ENCODE results near the gene GLRX. TPM values are rescaled to one million over a fixed set of nuclear protein-coding genes. Genes with fewer than 3 reads are reported as not detected.

The GLRX gene
- polyA plus RNA-seq, 1 donor = 111 TPM

- Histone ChIP-seq H3K4me1 (ENCODE audit: control insufficient read depth, insufficient read depth, low read length) (peaks cover 36% of the 10 kb centered on the region), H3K9me3 (ENCODE audit: control insufficient read depth, low read depth, low read length) (no peaks in the 10 kb centered on the region), H3K36me3 (ENCODE audit: control insufficient read depth, insufficient read depth, low read length) (no peaks in the 10 kb centered on the region), H3K4me3 (ENCODE audit: low read length) (no peak overlapping the region), H3K27me3 (ENCODE audit: control insufficient read depth, insufficient read depth, low read length) (no peaks in the 10 kb centered on the region), H3K27ac (ENCODE audit: low read length) (no peak overlapping the region)
- WGBS (ENCODE audit: insufficient coverage, low lambda C conversion rate) = no CpG with 5 or more reads among the region's 4 CpGs
- DNase-seq = peak in 1 of 2 donors; percentile 65
Measured at GRCh38 chr5:95799191-95799835, 23.2 kb downstream of the GLRX start.

- Histone ChIP-seq H3K4me1 (ENCODE audit: control insufficient read depth, insufficient read depth, low read length) (peaks cover 32% of the 10 kb centered on the region), H3K9me3 (ENCODE audit: control insufficient read depth, low read depth, low read length) (no peaks in the 10 kb centered on the region), H3K36me3 (ENCODE audit: control insufficient read depth, insufficient read depth, low read length) (peaks cover 5% of the 10 kb centered on the region), H3K27ac (ENCODE audit: low read length) (no peak overlapping the region), H3K27me3 (ENCODE audit: control insufficient read depth, insufficient read depth, low read length) (no peaks in the 10 kb centered on the region), H3K4me3 (ENCODE audit: low read length) (no peak overlapping the region)
- no peak for DNase-seq
Measured at GRCh38 chr5:95798545-95798944, 24.0 kb downstream of the GLRX start.

- H3K4me3 ChIP-seq (ENCODE audit: low read length) = no peak overlapping the region
- no peak overlapping the region for H3K27ac ChIP-seq (ENCODE audit: low read length)
- no CpG with 5 or more reads among the region's 2 CpGs for whole genome bisulfite sequencing (ENCODE audit: insufficient coverage, low lambda C conversion rate)
- peaks cover 28% of the 10 kb centered on the region for H3K4me1 ChIP-seq (ENCODE audit: control insufficient read depth, insufficient read depth, low read length)
- H3K36me3 ChIP-seq (ENCODE audit: control insufficient read depth, insufficient read depth, low read length) = peaks cover 5% of the 10 kb centered on the region
- no peaks in the 10 kb centered on the region for H3K27me3 ChIP-seq (ENCODE audit: control insufficient read depth, insufficient read depth, low read length)
- H3K9me3 ChIP-seq (ENCODE audit: control insufficient read depth, low read depth, low read length) = no peaks in the 10 kb centered on the region
- no peak for DNase-seq
Measured at GRCh38 chr5:95798048-95798447, 24.5 kb downstream of the GLRX start.

GRCh38 chr5:95797301-95797700, 25.2 kb downstream of the GLRX start:
- no peak for DNase-seq
- H3K36me3 ChIP-seq (ENCODE audit: control insufficient read depth, insufficient read depth, low read length) = peaks cover 8% of the 10 kb centered on the region
- no peaks in the 10 kb centered on the region for H3K9me3 ChIP-seq (ENCODE audit: control insufficient read depth, low read depth, low read length)
- no peak overlapping the region for H3K27ac ChIP-seq (ENCODE audit: low read length)
- WGBS (ENCODE audit: insufficient coverage, low lambda C conversion rate) = 100% methylated on average over 2 of the region's 3 CpGs
- no peaks in the 10 kb centered on the region for H3K27me3 ChIP-seq (ENCODE audit: control insufficient read depth, insufficient read depth, low read length)
- H3K4me1 ChIP-seq (ENCODE audit: control insufficient read depth, insufficient read depth, low read length) = peaks cover 20% of the 10 kb centered on the region
- no peak overlapping the region for H3K4me3 ChIP-seq (ENCODE audit: low read length)

- Histone ChIP-seq H3K27ac (ENCODE audit: low read length) (no peak overlapping the region), H3K36me3 (ENCODE audit: control insufficient read depth, insufficient read depth, low read length) (peaks cover 11% of the 10 kb centered on the region), H3K4me3 (ENCODE audit: low read length) (no peak overlapping the region), H3K9me3 (ENCODE audit: control insufficient read depth, low read depth, low read length) (no peaks in the 10 kb centered on the region), H3K4me1 (ENCODE audit: control insufficient read depth, insufficient read depth, low read length) (peaks cover 3% of the 10 kb centered on the region), H3K27me3 (ENCODE audit: control insufficient read depth, insufficient read depth, low read length) (no peaks in the 10 kb centered on the region)
- no peak for DNase-seq
- WGBS (ENCODE audit: insufficient coverage, low lambda C conversion rate) = 63% methylated on average over 2 of the region's 3 CpGs
Measured at GRCh38 chr5:95794070-95794516, 28.4 kb downstream of the GLRX start.

GRCh38 chr5:95791751-95792150, 30.8 kb downstream of the GLRX start:
- Histone ChIP-seq H3K36me3 (ENCODE audit: control insufficient read depth, insufficient read depth, low read length) (peaks cover 21% of the 10 kb centered on the region), H3K4me1 (ENCODE audit: control insufficient read depth, insufficient read depth, low read length) (peaks cover 2% of the 10 kb centered on the region), H3K27ac (ENCODE audit: low read length) (no peak overlapping the region), H3K27me3 (ENCODE audit: control insufficient read depth, insufficient read depth, low read length) (no peaks in the 10 kb centered on the region), H3K4me3 (ENCODE audit: low read length) (no peak overlapping the region), H3K9me3 (ENCODE audit: control insufficient read depth, low read depth, low read length) (no peaks in the 10 kb centered on the region)
- 90% methylated on average over 2 of the region's 6 CpGs for WGBS (ENCODE audit: insufficient coverage, low lambda C conversion rate)
- DNase-seq = no peak

GRCh38 chr5:95788493-95788892, 34.0 kb downstream of the GLRX start:
- Histone ChIP-seq H3K4me1 (ENCODE audit: control insufficient read depth, insufficient read depth, low read length) (peaks cover 2% of the 10 kb centered on the region), H3K27ac (ENCODE audit: low read length) (no peak overlapping the region), H3K36me3 (ENCODE audit: control insufficient read depth, insufficient read depth, low read length) (peaks cover 30% of the 10 kb centered on the region), H3K27me3 (ENCODE audit: control insufficient read depth, insufficient read depth, low read length) (no peaks in the 10 kb centered on the region), H3K9me3 (ENCODE audit: control insufficient read depth, low read depth, low read length) (no peaks in the 10 kb centered on the region), H3K4me3 (ENCODE audit: low read length) (no peak overlapping the region)
- 54% methylated on average over 2 of the region's 8 CpGs for whole genome bisulfite sequencing (ENCODE audit: insufficient coverage, low lambda C conversion rate)
- no peak for DNase-seq

- no peaks in the 10 kb centered on the region for H3K9me3 ChIP-seq (ENCODE audit: control insufficient read depth, low read depth, low read length)
- 100% methylated on average over 2 of the region's 3 CpGs for WGBS (ENCODE audit: insufficient coverage, low lambda C conversion rate)
- H3K27me3 ChIP-seq (ENCODE audit: control insufficient read depth, insufficient read depth, low read length) = no peaks in the 10 kb centered on the region
- no peak for DNase-seq
- H3K36me3 ChIP-seq (ENCODE audit: control insufficient read depth, insufficient read depth, low read length) = peaks cover 27% of the 10 kb centered on the region
- H3K4me3 ChIP-seq (ENCODE audit: low read length) = no peak overlapping the region
- peaks cover 2% of the 10 kb centered on the region for H3K4me1 ChIP-seq (ENCODE audit: control insufficient read depth, insufficient read depth, low read length)
- no peak overlapping the region for H3K27ac ChIP-seq (ENCODE audit: low read length)
Measured at GRCh38 chr5:95786821-95787418, 35.6 kb downstream of the GLRX start.

GRCh38 chr5:95784514-95785302, 37.8 kb downstream of the GLRX start:
- H3K4me3 ChIP-seq (ENCODE audit: low read length) = no peak overlapping the region
- DNase-seq = no peak
- 100% methylated on average over 2 of the region's 9 CpGs for WGBS (ENCODE audit: insufficient coverage, low lambda C conversion rate)

GRCh38 chr5:95783661-95784060, 38.9 kb downstream of the GLRX start:
- WGBS (ENCODE audit: insufficient coverage, low lambda C conversion rate) = 100% methylated on average over 1 of the region's 3 CpGs
- Histone ChIP-seq H3K4me1 (ENCODE audit: control insufficient read depth, insufficient read depth, low read length) (peaks cover 2% of the 10 kb centered on the region), H3K36me3 (ENCODE audit: control insufficient read depth, insufficient read depth, low read length) (peaks cover 38% of the 10 kb centered on the region), H3K27me3 (ENCODE audit: control insufficient read depth, insufficient read depth, low read length) (no peaks in the 10 kb centered on the region), H3K9me3 (ENCODE audit: control insufficient read depth, low read depth, low read length) (no peaks in the 10 kb centered on the region), H3K4me3 (ENCODE audit: low read length) (no peak overlapping the region), H3K27ac (ENCODE audit: low read length) (no peak overlapping the region)
- DNase-seq = no peak

More at GRCh38 chr5:95784514-95785302, 37.8 kb downstream of the GLRX start:
- Histone ChIP-seq H3K4me1 (ENCODE audit: control insufficient read depth, insufficient read depth, low read length) (peaks cover 2% of the 10 kb centered on the region), H3K27ac (ENCODE audit: low read length) (no peak overlapping the region), H3K36me3 (ENCODE audit: control insufficient read depth, insufficient read depth, low read length) (peaks cover 33% of the 10 kb centered on the region), H3K9me3 (ENCODE audit: control insufficient read depth, low read depth, low read length) (no peaks in the 10 kb centered on the region), H3K27me3 (ENCODE audit: control insufficient read depth, insufficient read depth, low read length) (no peaks in the 10 kb centered on the region)
